ENCODE data around the gene HECW1. TPM values are rescaled to one million over a fixed set of nuclear protein-coding genes. Genes with fewer than 3 reads are reported as not detected.

The HECW1 gene
- total and polyA plus RNA-seq, 2 experiments from 2014 or later, result 11.0 to 21.8 TPM

DNA sequence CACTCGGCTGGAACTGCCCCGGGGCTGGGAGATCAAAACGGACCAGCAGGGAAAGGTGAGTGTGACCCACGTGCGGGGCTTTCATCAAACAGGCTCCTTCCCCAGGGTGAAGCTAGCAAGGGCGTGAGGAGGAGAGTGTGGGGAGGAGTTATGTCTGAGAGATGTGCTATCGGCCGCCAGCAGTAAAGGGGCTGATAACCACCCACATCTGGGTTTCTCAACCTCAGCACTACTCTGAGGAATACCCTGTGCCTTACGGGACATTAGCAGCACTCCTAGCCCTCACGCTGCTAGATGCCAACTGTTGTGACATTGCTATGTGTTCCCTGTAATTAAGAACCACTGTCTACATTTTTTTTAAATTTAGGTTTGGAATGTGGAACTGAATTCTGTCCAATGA lies 356.6 kb downstream of the HECW1 start:
- TF ChIP-seq EZH2phosphoT487 (IDR thresholded peaks at IDR 0.05; ENCODE audit: unreplicated experiment) (no peak), ZNF114 (CRISPR knock-in tag; IDR thresholded peaks at IDR 0.05) (no peak), ZNF331 (CRISPR knock-in tag; IDR thresholded peaks at IDR 0.05; ENCODE audit: low read depth) (no peak), CREB1 (CRISPR knock-in tag; IDR thresholded peaks at IDR 0.05; ENCODE audit: low read depth) (no peak), JUNB (IDR thresholded peaks at IDR 0.05; ENCODE audit: unreplicated experiment) (no peak), EZH2 (IDR thresholded peaks at IDR 0.05; ENCODE audit: low read depth, unreplicated experiment) (no peak), NANOG (IDR thresholded peaks at IDR 0.05; ENCODE audit: borderline replicate concordance) (no peak), STAT1 (IDR thresholded peaks at IDR 0.05; ENCODE audit: unreplicated experiment) (no peak), POLR2AphosphoS5 (IDR thresholded peaks at IDR 0.05; ENCODE audit: low read depth) (no peak)
- TF ChIP-seq, protein P1, sequence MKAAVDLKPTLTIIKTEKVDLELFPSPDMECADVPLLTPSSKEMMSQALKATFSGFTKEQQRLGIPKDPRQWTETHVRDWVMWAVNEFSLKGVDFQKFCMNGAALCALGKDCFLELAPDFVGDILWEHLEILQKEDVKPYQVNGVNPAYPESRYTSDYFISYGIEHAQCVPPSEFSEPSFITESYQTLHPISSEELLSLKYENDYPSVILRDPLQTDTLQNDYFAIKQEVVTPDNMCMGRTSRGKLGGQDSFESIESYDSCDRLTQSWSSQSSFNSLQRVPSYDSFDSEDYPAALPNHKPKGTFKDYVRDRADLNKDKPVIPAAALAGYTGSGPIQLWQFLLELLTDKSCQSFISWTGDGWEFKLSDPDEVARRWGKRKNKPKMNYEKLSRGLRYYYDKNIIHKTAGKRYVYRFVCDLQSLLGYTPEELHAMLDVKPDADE (IDR thresholded peaks at IDR 0.05), result no peak
- TF ChIP-seq, protein P2, sequence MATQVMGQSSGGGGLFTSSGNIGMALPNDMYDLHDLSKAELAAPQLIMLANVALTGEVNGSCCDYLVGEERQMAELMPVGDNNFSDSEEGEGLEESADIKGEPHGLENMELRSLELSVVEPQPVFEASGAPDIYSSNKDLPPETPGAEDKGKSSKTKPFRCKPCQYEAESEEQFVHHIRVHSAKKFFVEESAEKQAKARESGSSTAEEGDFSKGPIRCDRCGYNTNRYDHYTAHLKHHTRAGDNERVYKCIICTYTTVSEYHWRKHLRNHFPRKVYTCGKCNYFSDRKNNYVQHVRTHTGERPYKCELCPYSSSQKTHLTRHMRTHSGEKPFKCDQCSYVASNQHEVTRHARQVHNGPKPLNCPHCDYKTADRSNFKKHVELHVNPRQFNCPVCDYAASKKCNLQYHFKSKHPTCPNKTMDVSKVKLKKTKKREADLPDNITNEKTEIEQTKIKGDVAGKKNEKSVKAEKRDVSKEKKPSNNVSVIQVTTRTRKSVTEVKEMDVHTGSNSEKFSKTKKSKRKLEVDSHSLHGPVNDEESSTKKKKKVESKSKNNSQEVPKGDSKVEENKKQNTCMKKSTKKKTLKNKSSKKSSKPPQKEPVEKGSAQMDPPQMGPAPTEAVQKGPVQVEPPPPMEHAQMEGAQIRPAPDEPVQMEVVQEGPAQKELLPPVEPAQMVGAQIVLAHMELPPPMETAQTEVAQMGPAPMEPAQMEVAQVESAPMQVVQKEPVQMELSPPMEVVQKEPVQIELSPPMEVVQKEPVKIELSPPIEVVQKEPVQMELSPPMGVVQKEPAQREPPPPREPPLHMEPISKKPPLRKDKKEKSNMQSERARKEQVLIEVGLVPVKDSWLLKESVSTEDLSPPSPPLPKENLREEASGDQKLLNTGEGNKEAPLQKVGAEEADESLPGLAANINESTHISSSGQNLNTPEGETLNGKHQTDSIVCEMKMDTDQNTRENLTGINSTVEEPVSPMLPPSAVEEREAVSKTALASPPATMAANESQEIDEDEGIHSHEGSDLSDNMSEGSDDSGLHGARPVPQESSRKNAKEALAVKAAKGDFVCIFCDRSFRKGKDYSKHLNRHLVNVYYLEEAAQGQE (IDR thresholded peaks at IDR 0.05; ENCODE audit: unreplicated experiment), result no peak
- no peak overlapping the region for H3K4me2 ChIP-seq
- no peak overlapping the region for H3K27ac ChIP-seq (ENCODE audit: low read depth)
- no peaks in the 10 kb centered on the region for H3K27me3 ChIP-seq (ENCODE audit: insufficient read depth)
- H2AFZ ChIP-seq, result no peak overlapping the region
- peaks cover 24% of the 10 kb centered on the region for H3K4me1 Mint-ChIP-seq
- no peak overlapping the region for H3K4me3 ChIP-seq
- H3F3A ChIP-seq (replicated peaks; ENCODE audit: low read depth), result no peaks in the 10 kb centered on the region; the same call in 1 of the 2 replicates
- no peaks in the 10 kb centered on the region for H3K36me3 Mint-ChIP-seq (ENCODE audit: low read depth)
- no peaks in the 10 kb centered on the region for H4K20me1 ChIP-seq (replicated peaks; ENCODE audit: insufficient read depth)
- H3K4me3 Mint-ChIP-seq, result no peak overlapping the region
- H3K4me1 ChIP-seq (ENCODE audit: insufficient read depth), result peaks cover 22% of the 10 kb centered on the region
- H3K9me2 ChIP-seq (ENCODE audit: insufficient read depth), result no peaks in the 10 kb centered on the region
- no peaks in the 10 kb centered on the region for H3K79me2 ChIP-seq (replicated peaks; ENCODE audit: insufficient read depth)
- H3K9me3 Mint-ChIP-seq, result no peaks in the 10 kb centered on the region
- DNase-seq (ENCODE audit: low spot score) (no peak), ATAC-seq (no peak)
- no peak overlapping the region for H3K27ac Mint-ChIP-seq
- H3K27me3 Mint-ChIP-seq (ENCODE audit: insufficient read depth, low read depth, poor library complexity), result no peaks in the 10 kb centered on the region
- H3K36me3 ChIP-seq (ENCODE audit: insufficient read depth), result no peaks in the 10 kb centered on the region

GRCh38 chr7:43470110-43470509 lies 357.7 kb downstream of the HECW1 start:
- ATAC-seq, result no peak
- DNase-seq (ENCODE audit: low spot score), result no peak

More at GRCh38 chr7:43470110-43470509, 357.7 kb downstream of the HECW1 start:
- H3K79me2 ChIP-seq (replicated peaks; ENCODE audit: insufficient read depth), result no peaks in the 10 kb centered on the region
- TF ChIP-seq POLR2AphosphoS5 (IDR thresholded peaks at IDR 0.05; ENCODE audit: low read depth) (no peak), CREB1 (CRISPR knock-in tag; IDR thresholded peaks at IDR 0.05; ENCODE audit: low read depth) (no peak), CTCF (conservative IDR thresholded peaks at IDR 0.05; ENCODE audit: low read depth in 2 of 2) (no peak), ZNF331 (CRISPR knock-in tag; IDR thresholded peaks at IDR 0.05; ENCODE audit: low read depth) (no peak), EZH2 (IDR thresholded peaks at IDR 0.05; ENCODE audit: low read depth, unreplicated experiment) (no peak), JUNB (IDR thresholded peaks at IDR 0.05; ENCODE audit: unreplicated experiment) (no peak), NANOG (IDR thresholded peaks at IDR 0.05; ENCODE audit: borderline replicate concordance) (no peak)
- TF ChIP-seq, protein P1 (IDR thresholded peaks at IDR 0.05), result no peak
- no peaks in the 10 kb centered on the region for H3K9me3 Mint-ChIP-seq
- no peak overlapping the region for H2AFZ ChIP-seq
- H3K27me3 Mint-ChIP-seq (ENCODE audit: insufficient read depth, low read depth, poor library complexity), result no peaks in the 10 kb centered on the region
- H3K4me3 ChIP-seq, result no peak overlapping the region
- H3K4me3 Mint-ChIP-seq, result no peak overlapping the region
- no peaks in the 10 kb centered on the region for H3K9me2 ChIP-seq (ENCODE audit: insufficient read depth)
- no peaks in the 10 kb centered on the region for H4K20me1 ChIP-seq (replicated peaks; ENCODE audit: insufficient read depth)
- no peaks in the 10 kb centered on the region for H3K27me3 ChIP-seq (ENCODE audit: insufficient read depth)
- no peaks in the 10 kb centered on the region for H3K36me3 ChIP-seq (ENCODE audit: insufficient read depth)
- H3F3A ChIP-seq (replicated peaks; ENCODE audit: low read depth), result no peaks in the 10 kb centered on the region; the same call in 1 of the 2 replicates
- H3K4me1 ChIP-seq (ENCODE audit: insufficient read depth), result peaks cover 17% of the 10 kb centered on the region
- H3K27ac ChIP-seq (ENCODE audit: low read depth), result no peak overlapping the region
- H3K36me3 Mint-ChIP-seq (ENCODE audit: low read depth), result no peaks in the 10 kb centered on the region
- peaks cover 24% of the 10 kb centered on the region for H3K4me1 Mint-ChIP-seq
- H3K27ac Mint-ChIP-seq, result no peak overlapping the region
- no peak overlapping the region for H3K4me2 ChIP-seq
